Esophagus squamous epithelium (tissue), 4 donors: ENCODE measurements around the gene LGR6.
"Not testable (repeated sequence)": the region's sequence is repeated elsewhere in the genome, so short reads cannot be mapped to it uniquely, and the experiment has no call there.

Experiments used
- POLR2A ChIP-seq, 4 donors: fragments of 450-650 bp; IDR thresholded peaks; one replicate each; pipeline ENCODE4 v1.6.1; 2017; ENCODE audit warnings: antibody characterized with exemption in 4 of 4, mild to moderate bottlenecking in 4 of 4, moderate library complexity in 3 of 4
- TF ChIP-seq, protein P1 (sequence below), 6 experiments: fragments of 450-650 bp in 4 of 6; fragments of 200-600 bp in 2 of 6; sonication (generic) in 2 of 6; IDR thresholded peaks; one replicate each; pipeline ENCODE4 v1.5.1; 2016 to 2019; ENCODE audit warnings: antibody characterized with exemption in 6 of 6, mild to moderate bottlenecking in 4 of 6, moderate library complexity in 4 of 6

DNA sequence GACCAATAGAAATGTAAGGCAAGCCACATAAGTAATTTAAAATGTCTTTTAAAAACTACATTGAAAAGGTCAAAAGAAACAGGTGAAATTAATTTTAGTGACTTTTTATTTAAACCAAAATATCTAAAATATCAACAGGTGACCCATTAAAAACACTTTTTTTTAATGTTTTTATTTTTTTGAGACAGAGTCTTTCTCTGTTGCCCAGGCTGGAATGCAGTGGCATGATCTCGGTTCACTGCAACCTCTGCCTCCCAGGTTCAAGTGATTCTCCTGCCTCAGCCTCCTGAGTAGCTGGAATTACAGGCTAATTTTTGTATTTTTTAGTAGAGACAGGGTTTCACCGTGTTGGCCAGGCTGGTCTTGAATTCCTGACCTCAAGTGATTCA is 12.9 kb upstream of the LGR6 start:
- TF ChIP-seq POLR2A (IDR thresholded peaks at IDR 0.05): not testable (repeated sequence)
- TF ChIP-seq, protein P1, sequence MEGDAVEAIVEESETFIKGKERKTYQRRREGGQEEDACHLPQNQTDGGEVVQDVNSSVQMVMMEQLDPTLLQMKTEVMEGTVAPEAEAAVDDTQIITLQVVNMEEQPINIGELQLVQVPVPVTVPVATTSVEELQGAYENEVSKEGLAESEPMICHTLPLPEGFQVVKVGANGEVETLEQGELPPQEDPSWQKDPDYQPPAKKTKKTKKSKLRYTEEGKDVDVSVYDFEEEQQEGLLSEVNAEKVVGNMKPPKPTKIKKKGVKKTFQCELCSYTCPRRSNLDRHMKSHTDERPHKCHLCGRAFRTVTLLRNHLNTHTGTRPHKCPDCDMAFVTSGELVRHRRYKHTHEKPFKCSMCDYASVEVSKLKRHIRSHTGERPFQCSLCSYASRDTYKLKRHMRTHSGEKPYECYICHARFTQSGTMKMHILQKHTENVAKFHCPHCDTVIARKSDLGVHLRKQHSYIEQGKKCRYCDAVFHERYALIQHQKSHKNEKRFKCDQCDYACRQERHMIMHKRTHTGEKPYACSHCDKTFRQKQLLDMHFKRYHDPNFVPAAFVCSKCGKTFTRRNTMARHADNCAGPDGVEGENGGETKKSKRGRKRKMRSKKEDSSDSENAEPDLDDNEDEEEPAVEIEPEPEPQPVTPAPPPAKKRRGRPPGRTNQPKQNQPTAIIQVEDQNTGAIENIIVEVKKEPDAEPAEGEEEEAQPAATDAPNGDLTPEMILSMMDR (IDR thresholded peaks at IDR 0.05): not testable (repeated sequence)
